ENCODE results near the gene ING3. TPM values are rescaled to one million over a fixed set of nuclear protein-coding genes. Genes with fewer than 3 reads are reported as not detected.

The ING3 gene
- total RNA-seq, 1 donor from 2014 or later: 14.0 TPM

GRCh38 chr7:120919466-120919865, 31.1 kb upstream of the ING3 start:
- TF ChIP-seq POLR2A (IDR thresholded peaks at IDR 0.05) (no peak), CTCF (IDR thresholded peaks at IDR 0.05) (no peak), POLR2AphosphoS5 (IDR thresholded peaks at IDR 0.05; ENCODE audit: insufficient read depth in 1 of 2, low read depth in 1 of 2) (no peak)
- Histone ChIP-seq H3K9me3 (no peaks in the 10 kb centered on the region), H3K36me3 (no peaks in the 10 kb centered on the region), H3K27me3 (no peaks in the 10 kb centered on the region), H3K4me1 (no peaks in the 10 kb centered on the region), H3K27ac (no peak overlapping the region), H3K4me3 (no peak overlapping the region)
- no peak for DNase-seq (ENCODE audit: extremely low spot score in 2 of 2)
- intact Hi-C loops (cut with DNase I): no loop called here

- H3K27me3 ChIP-seq: no peaks in the 10 kb centered on the region
- no peak for DNase-seq (ENCODE audit: extremely low spot score in 2 of 2)
- no peak overlapping the region for H3K4me3 ChIP-seq
- H3K36me3 ChIP-seq: no peaks in the 10 kb centered on the region
- no peaks in the 10 kb centered on the region for H3K9me3 ChIP-seq
- no peak overlapping the region for H3K27ac ChIP-seq
- intact Hi-C loops (cut with DNase I): no loop called here
- TF ChIP-seq CTCF (IDR thresholded peaks at IDR 0.05): no peak
- TF ChIP-seq POLR2AphosphoS5 (IDR thresholded peaks at IDR 0.05; ENCODE audit: insufficient read depth in 1 of 2, low read depth in 1 of 2): no peak
- no peak for TF ChIP-seq POLR2A (IDR thresholded peaks at IDR 0.05)
- no peaks in the 10 kb centered on the region for H3K4me1 ChIP-seq
These were observed 30.5 kb upstream of the ING3 start for GRCh38 chr7:120920034-120920433.

- no peak for DNase-seq (ENCODE audit: extremely low spot score in 2 of 2)
- Histone ChIP-seq H3K9me3 (no peaks in the 10 kb centered on the region), H3K4me3 (no peak overlapping the region), H3K4me1 (no peaks in the 10 kb centered on the region), H3K27ac (no peak overlapping the region), H3K27me3 (no peaks in the 10 kb centered on the region), H3K36me3 (no peaks in the 10 kb centered on the region)
- intact Hi-C loops (cut with DNase I): no loop called here
- TF ChIP-seq CTCF (IDR thresholded peaks at IDR 0.05) (no peak), POLR2A (IDR thresholded peaks at IDR 0.05) (no peak), POLR2AphosphoS5 (IDR thresholded peaks at IDR 0.05; ENCODE audit: insufficient read depth in 1 of 2, low read depth in 1 of 2) (no peak)
These were observed 29.8 kb upstream of the ING3 start for GRCh38 chr7:120920591-120921274.

GRCh38 chr7:120924837-120925236, 25.7 kb upstream of the ING3 start:
- Histone ChIP-seq H3K36me3 (no peaks in the 10 kb centered on the region), H3K9me3 (no peaks in the 10 kb centered on the region), H3K27ac (no peak overlapping the region), H3K27me3 (no peaks in the 10 kb centered on the region), H3K4me3 (no peak overlapping the region), H3K4me1 (no peaks in the 10 kb centered on the region)
- DNase-seq (ENCODE audit: extremely low spot score in 2 of 2): no peak
- TF ChIP-seq POLR2A (IDR thresholded peaks at IDR 0.05) (no peak), POLR2AphosphoS5 (IDR thresholded peaks at IDR 0.05; ENCODE audit: insufficient read depth in 1 of 2, low read depth in 1 of 2) (no peak), CTCF (IDR thresholded peaks at IDR 0.05) (no peak)
- intact Hi-C loops (cut with DNase I): no loop called here

GRCh38 chr7:120925392-120925791, 25.2 kb upstream of the ING3 start:
- H3K27me3 ChIP-seq: no peaks in the 10 kb centered on the region
- no peak for TF ChIP-seq POLR2AphosphoS5 (IDR thresholded peaks at IDR 0.05; ENCODE audit: insufficient read depth in 1 of 2, low read depth in 1 of 2)
- no peak for TF ChIP-seq CTCF (IDR thresholded peaks at IDR 0.05)
- no peak for TF ChIP-seq POLR2A (IDR thresholded peaks at IDR 0.05)
- no peak overlapping the region for H3K27ac ChIP-seq
- intact Hi-C loops (cut with DNase I): no loop called here
- no peaks in the 10 kb centered on the region for H3K9me3 ChIP-seq
- no peak overlapping the region for H3K4me3 ChIP-seq
- DNase-seq (ENCODE audit: extremely low spot score in 2 of 2): no peak
- no peaks in the 10 kb centered on the region for H3K36me3 ChIP-seq
- no peaks in the 10 kb centered on the region for H3K4me1 ChIP-seq

Data from vagina (tissue), 2 donors.